Muscle of leg (tissue), 9 donors: ENCODE results near the gene SIGLECL1. TPM values are rescaled to one million over a fixed set of nuclear protein-coding genes. Genes with fewer than 3 reads are reported as not detected.

Experiments
- polyA plus RNA-seq, 8 donors: library from polyadenylated mRNA; unstranded; fragments of 120-200 nt; gene quantifications; one replicate each; pipeline versions ENCODE4 v1.2.1 to v1.2.3, GENCODE V29; 2013; ENCODE audit warnings: inconsistent platforms in 1 of 8, low replicate concordance in 1 of 8; ENCODE audit not compliant: insufficient read length in 8 of 8, insufficient read depth in 1 of 8
- total RNA-seq: library from RNA; stranded (reverse); fragments of 120-200 nt; gene quantifications from one replicate; pipeline ENCODE4 v1.2.4, GENCODE V29; 2013

Gene SIGLECL1
- total and polyA plus RNA-seq, 9 donors: not detected

Other genes starting within 250 kb of the SIGLECL1 start
- gene KLK8, start 249.5 kb upstream of the SIGLECL1 start, total RNA-seq: not detected
- 1 to 10 TPM in 1 of 8 donors, not detected in 7; 1.0 TPM for gene KLK8, start 249.5 kb upstream of the SIGLECL1 start, polyA plus RNA-seq
- gene KLK10, start 231.4 kb upstream of the SIGLECL1 start, total RNA-seq: not detected
- under 1 TPM in 7 of 8 donors, not detected in 1; 0.06 to 0.57 (median 0.15) TPM for gene KLK10, start 231.4 kb upstream of the SIGLECL1 start, polyA plus RNA-seq
- gene KLK11, start 224.5 kb upstream of the SIGLECL1 start, total RNA-seq: not detected
- 1 to 10 TPM in 1 of 8 donors, under 1 TPM in 2, not detected in 5; 0.34 to 2.1 (median 0.45) TPM for gene KLK11, start 224.5 kb upstream of the SIGLECL1 start, polyA plus RNA-seq
- gene KLK12, start 216.1 kb upstream of the SIGLECL1 start, total RNA-seq: not detected
- gene KLK12, start 216.1 kb upstream of the SIGLECL1 start, polyA plus RNA-seq: not detected
- not detected for gene KLK13, start 186.0 kb upstream of the SIGLECL1 start, total RNA-seq
- under 1 TPM in 1 of 8 donors, not detected in 7; 0.21 TPM for gene KLK13, start 186.0 kb upstream of the SIGLECL1 start, polyA plus RNA-seq
- gene KLK14, start 168.2 kb upstream of the SIGLECL1 start, total RNA-seq: not detected
- gene KLK14, start 168.2 kb upstream of the SIGLECL1 start, polyA plus RNA-seq: under 1 TPM in 5 of 8 donors, not detected in 3; 0.28 to 0.52 (median 0.34) TPM
- gene CTU1, start 142.7 kb upstream of the SIGLECL1 start, total RNA-seq: 4.8 TPM
- 1 to 10 TPM; 2.7 to 4.3 (median 3.3) TPM for gene CTU1, start 142.7 kb upstream of the SIGLECL1 start, polyA plus RNA-seq
- gene SIGLEC9, start 126.2 kb upstream of the SIGLECL1 start, total RNA-seq: 0.53 TPM
- 1 to 10 TPM in 5 of 8 donors, under 1 TPM in 3; 0.54 to 1.4 (median 1.1) TPM for gene SIGLEC9, start 126.2 kb upstream of the SIGLECL1 start, polyA plus RNA-seq
- 0.40 TPM for gene SIGLEC7, start 108.8 kb upstream of the SIGLECL1 start, total RNA-seq
- 1 to 10 TPM in 1 of 8 donors, under 1 TPM in 7; 0.41 to 1.1 (median 0.63) TPM for gene SIGLEC7, start 108.8 kb upstream of the SIGLECL1 start, polyA plus RNA-seq
- 2.3 TPM for gene CD33, start 26.0 kb upstream of the SIGLECL1 start, total RNA-seq
- gene CD33, start 26.0 kb upstream of the SIGLECL1 start, polyA plus RNA-seq: 1 to 10 TPM; 2.2 to 3.9 (median 2.8) TPM
- not detected for gene IGLON5, start 60.6 kb downstream of the SIGLECL1 start, total RNA-seq
- under 1 TPM; 0.14 to 0.73 (median 0.21) TPM for gene IGLON5, start 60.6 kb downstream of the SIGLECL1 start, polyA plus RNA-seq
- 0.49 TPM for gene VSIG10L, start 91.1 kb downstream of the SIGLECL1 start, total RNA-seq
- 1 to 10 TPM in 6 of 8 donors, under 1 TPM in 2; 0.80 to 1.7 (median 1.3) TPM for gene VSIG10L, start 91.1 kb downstream of the SIGLECL1 start, polyA plus RNA-seq
- 50.1 TPM for gene ETFB, start 115.3 kb downstream of the SIGLECL1 start, total RNA-seq
- gene ETFB, start 115.3 kb downstream of the SIGLECL1 start, polyA plus RNA-seq: 10 to 100 TPM; 49.5 to 56.8 (median 53.7) TPM
- 0.44 TPM for gene CLDND2, start 117.9 kb downstream of the SIGLECL1 start, total RNA-seq
- 1 to 10 TPM in 4 of 8 donors, under 1 TPM in 4; 0.46 to 1.7 (median 1.0) TPM for gene CLDND2, start 117.9 kb downstream of the SIGLECL1 start, polyA plus RNA-seq
- 0.80 TPM for gene NKG7, start 121.6 kb downstream of the SIGLECL1 start, total RNA-seq
- 1 to 10 TPM; 1.6 to 3.9 (median 2.2) TPM for gene NKG7, start 121.6 kb downstream of the SIGLECL1 start, polyA plus RNA-seq
- not detected for gene LIM2, start 136.9 kb downstream of the SIGLECL1 start, total RNA-seq
- gene LIM2, start 136.9 kb downstream of the SIGLECL1 start, polyA plus RNA-seq: not detected
- gene C19orf84, start 139.5 kb downstream of the SIGLECL1 start, total RNA-seq: not detected
- under 1 TPM in 2 of 8 donors, not detected in 6; 0.17 to 0.44 TPM for gene C19orf84, start 139.5 kb downstream of the SIGLECL1 start, polyA plus RNA-seq
- gene SIGLEC10, start 166.6 kb downstream of the SIGLECL1 start, total RNA-seq: 0.22 TPM
- gene SIGLEC10, start 166.6 kb downstream of the SIGLECL1 start, polyA plus RNA-seq: 1 to 10 TPM in 6 of 8 donors, under 1 TPM in 2; 0.49 to 1.6 (median 1.1) TPM
- gene SIGLEC8, start 207.4 kb downstream of the SIGLECL1 start, total RNA-seq: 0.04 TPM
- under 1 TPM in 4 of 8 donors, not detected in 4; 0.06 to 0.23 (median 0.08) TPM for gene SIGLEC8, start 207.4 kb downstream of the SIGLECL1 start, polyA plus RNA-seq
- not detected for gene CEACAM18, start 227.5 kb downstream of the SIGLECL1 start, total RNA-seq
- gene CEACAM18, start 227.5 kb downstream of the SIGLECL1 start, polyA plus RNA-seq: not detected